H9 (cell line): ENCODE data around the gene ASH1L. TPM values are rescaled to one million over a fixed set of nuclear protein-coding genes. Genes with fewer than 3 reads are reported as not detected.

Experiments used
- DNase-seq: peaks from one replicate; pipeline ENCODE4 v3.0.0-alpha.2; 2017
- H2AFZ ChIP-seq: one replicate; pipeline ENCODE4 v1.6.1; 2013; ENCODE audit warnings: mild to moderate bottlenecking, low read length, control low read depth, moderate library complexity
- H2AK5ac ChIP-seq: 2 replicates; pipeline ENCODE4 v1.6.1; 2013; ENCODE audit warnings: low read length, control low read depth, mixed read lengths; ENCODE audit not compliant: insufficient read length
- H2BK120ac ChIP-seq: one replicate; pipeline ENCODE4 v1.6.1; 2013; ENCODE audit warnings: low read depth, mild to moderate bottlenecking, low read length, control low read depth, inconsistent platforms; ENCODE audit not compliant: poor library complexity, severe bottlenecking
- H2BK12ac ChIP-seq: 2 replicates; pipeline ENCODE4 v1.6.1; 2013; ENCODE audit warnings: low read length, control low read depth, mixed read lengths, low read depth; ENCODE audit not compliant: insufficient read length
- H2BK15ac ChIP-seq: 2 replicates; pipeline ENCODE4 v1.6.1; 2013; ENCODE audit warnings: low read depth, low read length, control low read depth
- H2BK20ac ChIP-seq: one replicate; pipeline ENCODE4 v1.6.1; 2013; ENCODE audit warnings: low read depth, mild to moderate bottlenecking, low read length, control low read depth, inconsistent platforms; ENCODE audit not compliant: poor library complexity, severe bottlenecking
- H2BK5ac ChIP-seq: 2 replicates; pipeline ENCODE4 v1.6.1; 2013; ENCODE audit warnings: low read length, control low read depth, mixed read lengths; ENCODE audit not compliant: insufficient read length
- H3K14ac ChIP-seq: 2 replicates; pipeline ENCODE4 v1.6.1; 2013; ENCODE audit warnings: low read length, control low read depth; ENCODE audit not compliant: insufficient read depth
- H3K18ac ChIP-seq: 2 replicates; pipeline ENCODE4 v1.6.1; 2013; ENCODE audit warnings: low read depth, mild to moderate bottlenecking, mixed read lengths, low read length, control low read depth; ENCODE audit not compliant: insufficient read length
- H3K23ac ChIP-seq: 2 replicates; pipeline ENCODE4 v1.6.1; 2013; ENCODE audit warnings: low read length, control low read depth, mixed read lengths, low read depth; ENCODE audit not compliant: insufficient read length
- H3K23me2 ChIP-seq: 2 replicates; pipeline ENCODE4 v1.6.1; 2013; ENCODE audit warnings: low read depth, mild to moderate bottlenecking, mixed read lengths, low read length, control low read depth; ENCODE audit not compliant: insufficient read length, poor library complexity, severe bottlenecking
- H3K27ac ChIP-seq: 2 replicates; pipeline ENCODE4 v1.5.1; 2013; ENCODE audit warnings: low read length, control low read depth, mixed read lengths, low read depth; ENCODE audit not compliant: insufficient read length
- H3K27me3 ChIP-seq: 2 replicates; pipeline ENCODE4 v1.6.1; 2013; ENCODE audit warnings: low read length, control low read depth, inconsistent platforms; ENCODE audit not compliant: insufficient read depth
- H3K4ac ChIP-seq: 2 replicates; pipeline ENCODE4 v1.6.1; 2013; ENCODE audit warnings: low read depth, mild to moderate bottlenecking, control low read depth, inconsistent platforms, low read length, moderate library complexity
- H3K4me1 ChIP-seq: 2 replicates; pipeline ENCODE4 v1.6.1; 2013; ENCODE audit warnings: low read length, control low read depth, inconsistent platforms; ENCODE audit not compliant: insufficient read depth
- H3K4me2 ChIP-seq: 2 replicates; pipeline ENCODE4 v1.6.1; 2013; ENCODE audit warnings: low read length, control low read depth, mixed read lengths; ENCODE audit not compliant: insufficient read length, insufficient read depth
- H3K56ac ChIP-seq: 2 replicates; pipeline ENCODE4 v1.6.1; 2013; ENCODE audit warnings: low read depth, mild to moderate bottlenecking, mixed read lengths, low read length, control low read depth; ENCODE audit not compliant: insufficient read length
- H3K79me1 ChIP-seq: 2 replicates; pipeline ENCODE4 v1.6.1; 2013; ENCODE audit warnings: low read depth, mild to moderate bottlenecking, moderate library complexity, low read length, control low read depth, inconsistent platforms; ENCODE audit not compliant: insufficient read depth, poor library complexity, severe bottlenecking
- H3K79me2 ChIP-seq: 2 replicates; pipeline ENCODE4 v1.6.1; 2013; ENCODE audit warnings: low read length, control low read depth, inconsistent platforms; ENCODE audit not compliant: insufficient read depth
- H3K9ac ChIP-seq: 2 replicates; pipeline ENCODE4 v1.6.1; 2013; ENCODE audit warnings: low read length, control low read depth, mixed read lengths; ENCODE audit not compliant: insufficient read length; ENCODE audit errors: extremely low read depth
- H3K9me3 ChIP-seq: one replicate; pipeline ENCODE4 v1.6.1; 2013; ENCODE audit warnings: low read depth, low read length, inconsistent platforms; ENCODE audit not compliant: control insufficient read depth
- H3T11ph ChIP-seq: one replicate; pipeline ENCODE4 v1.6.1; 2013; ENCODE audit warnings: mild to moderate bottlenecking, low read length, control low read depth, inconsistent platforms
- H4K20me1 ChIP-seq: one replicate; pipeline ENCODE4 v1.6.1; 2013; ENCODE audit not compliant: control insufficient read depth, insufficient read length, insufficient read depth
- H4K5ac ChIP-seq: 2 replicates; pipeline ENCODE4 v1.6.1; 2013; ENCODE audit warnings: low read depth, mild to moderate bottlenecking, mixed read lengths, low read length, control low read depth; ENCODE audit not compliant: insufficient read length
- H4K8ac ChIP-seq: replicated peaks from 2 replicates; pipeline ENCODE4 v1.6.1; 2013; ENCODE audit warnings: low read length, control low read depth, mixed read lengths, low read depth; ENCODE audit not compliant: insufficient read length
- H4K91ac ChIP-seq: 2 replicates; pipeline ENCODE4 v1.6.1; 2013; ENCODE audit warnings: low read depth, mild to moderate bottlenecking, moderate library complexity, mixed read lengths, low read length, control low read depth; ENCODE audit not compliant: insufficient read length
- H3K27ac Mint-ChIP-seq, 3 experiments: 2 replicates in 2 of 3; 3 replicates in 1 of 3; pipeline ENCODE4 v1.8.0; 2020 to 2021; ENCODE audit warnings: mixed read lengths in 3 of 3, mild to moderate bottlenecking in 1 of 3, moderate library complexity in 1 of 3
- H3K27me3 Mint-ChIP-seq: 2 replicates; pipeline ENCODE4 v1.8.0; 2021; ENCODE audit warnings: low read depth, mild to moderate bottlenecking, moderate library complexity, mixed read lengths
- H3K36me3 Mint-ChIP-seq, 3 experiments: 2 replicates in 2 of 3; 3 replicates in 1 of 3; pipeline ENCODE4 v1.8.0; 2020 to 2021; ENCODE audit warnings: low read depth in 3 of 3, mixed read lengths in 3 of 3; ENCODE audit not compliant: insufficient read depth in 1 of 3
- H3K4me1 Mint-ChIP-seq, 2 experiments: 2 replicates each; pipeline ENCODE4 v1.8.0; 2020; ENCODE audit warnings: mixed read lengths in 2 of 2
- H3K4me3 Mint-ChIP-seq, 2 experiments: 2 replicates in 1 of 2; 3 replicates in 1 of 2; pipeline ENCODE4 v1.8.0; 2020 to 2021; ENCODE audit warnings: mild to moderate bottlenecking in 2 of 2, mixed read lengths in 2 of 2, moderate library complexity in 1 of 2
- H3K9me3 Mint-ChIP-seq, 2 experiments: 2 replicates in 1 of 2; 3 replicates in 1 of 2; pipeline ENCODE4 v1.8.0; 2020; ENCODE audit warnings: mild to moderate bottlenecking in 2 of 2, mixed read lengths in 2 of 2, moderate library complexity in 1 of 2
- WGBS: extraction: QIAGEN DNeasy Blood & Tissue Kit; methylation state at CpG from one replicate; pipeline ENCODE4 v1.1.7; 2013; ENCODE audit warnings: missing lambda C conversion rate, low lambda C conversion rate, mixed read lengths; ENCODE audit not compliant: insufficient read length; ENCODE audit errors: extremely low coverage; 5-methylcytosine and 5-hydroxymethylcytosine counted together
- total RNA-seq: library from RNA; stranded (reverse); gene quantifications from 2 replicates; pipeline ENCODE4 v1.2.1, GENCODE V29; 2021
- TF ChIP-seq, protein P1 (sequence below): fragments of 200-600 bp; sonication (generic); conservative IDR thresholded peaks from 3 replicates; pipeline ENCODE4 v1.8.0; 2021; ENCODE audit warnings: antibody characterized with exemption, mild to moderate bottlenecking

Gene ASH1L
- total RNA-seq, 1 experiment from 2014 or later, result 32.8 TPM

DNA sequence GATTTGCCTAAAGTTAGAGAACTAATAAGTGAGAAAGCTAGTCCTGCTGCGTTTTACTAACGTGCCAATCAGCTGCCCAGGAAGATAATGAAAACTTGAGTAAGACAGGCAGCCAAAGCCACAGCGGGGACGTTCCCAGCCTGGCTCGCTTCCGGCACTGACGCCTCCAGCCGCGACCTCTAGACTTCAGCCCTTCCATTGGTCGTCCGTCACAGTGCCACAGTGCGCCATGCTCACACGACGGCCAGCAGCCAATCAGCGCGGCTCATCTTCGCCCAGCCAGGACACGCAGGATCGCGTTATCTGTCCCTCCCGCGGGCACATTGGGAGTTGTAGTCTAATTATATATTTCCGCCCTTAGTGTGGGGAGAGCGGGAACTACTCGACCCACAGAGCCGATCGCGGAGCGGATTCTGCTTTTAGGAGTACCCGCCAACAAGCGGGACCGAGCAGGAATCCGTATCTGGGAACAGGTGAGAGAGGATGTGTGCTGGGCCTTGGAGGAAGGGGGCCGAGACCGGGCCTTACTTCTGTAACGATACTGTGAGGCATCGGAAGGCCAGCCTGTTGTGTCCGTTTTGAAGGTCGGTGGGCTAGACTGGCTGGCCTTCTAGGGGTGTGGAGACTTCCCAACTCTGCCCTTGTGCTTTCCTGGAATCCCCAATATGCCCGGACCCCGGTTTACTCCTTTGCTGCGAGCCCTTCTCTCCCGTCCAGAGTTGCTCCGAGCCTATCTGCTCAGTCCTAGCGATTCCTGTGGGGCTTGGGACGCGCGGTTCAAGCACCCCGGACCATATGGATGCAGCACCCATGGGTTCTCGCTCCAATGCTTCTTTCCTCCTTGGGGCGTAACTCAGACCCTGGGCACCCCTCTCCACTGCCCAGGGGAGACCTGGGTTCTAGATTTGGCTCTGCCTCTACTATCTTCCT is 253.8 kb downstream of the ASH1L start, which contains the start of gene FDPS:
Gene FDPS, plus strand, starts transcription at position 374 of the 930 bp plus-strand sequence. CDS start 924 bp downstream, outside the sequence.
- H3K9ac ChIP-seq, result peak within 1 kb of the TSS; percentile 83
- peak within 1 kb of the TSS; percentile 98 to 99 (median 99) for H3K27ac Mint-ChIP-seq
- TF ChIP-seq, protein P1, sequence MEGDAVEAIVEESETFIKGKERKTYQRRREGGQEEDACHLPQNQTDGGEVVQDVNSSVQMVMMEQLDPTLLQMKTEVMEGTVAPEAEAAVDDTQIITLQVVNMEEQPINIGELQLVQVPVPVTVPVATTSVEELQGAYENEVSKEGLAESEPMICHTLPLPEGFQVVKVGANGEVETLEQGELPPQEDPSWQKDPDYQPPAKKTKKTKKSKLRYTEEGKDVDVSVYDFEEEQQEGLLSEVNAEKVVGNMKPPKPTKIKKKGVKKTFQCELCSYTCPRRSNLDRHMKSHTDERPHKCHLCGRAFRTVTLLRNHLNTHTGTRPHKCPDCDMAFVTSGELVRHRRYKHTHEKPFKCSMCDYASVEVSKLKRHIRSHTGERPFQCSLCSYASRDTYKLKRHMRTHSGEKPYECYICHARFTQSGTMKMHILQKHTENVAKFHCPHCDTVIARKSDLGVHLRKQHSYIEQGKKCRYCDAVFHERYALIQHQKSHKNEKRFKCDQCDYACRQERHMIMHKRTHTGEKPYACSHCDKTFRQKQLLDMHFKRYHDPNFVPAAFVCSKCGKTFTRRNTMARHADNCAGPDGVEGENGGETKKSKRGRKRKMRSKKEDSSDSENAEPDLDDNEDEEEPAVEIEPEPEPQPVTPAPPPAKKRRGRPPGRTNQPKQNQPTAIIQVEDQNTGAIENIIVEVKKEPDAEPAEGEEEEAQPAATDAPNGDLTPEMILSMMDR, result no peak
- H3K4me3 Mint-ChIP-seq, result peak within 1 kb of the TSS; percentile 95 to 98
- no peaks in the 10 kb centered on the region for H3K27me3 ChIP-seq
- no peak within 1 kb of the TSS for H4K5ac ChIP-seq
- H2AFZ ChIP-seq, result no peak within 1 kb of the TSS
- peaks cover 30 to 38% (median 36%) of the 10 kb centered on the region in 3 experiments; a peak in 6 of 7 replicates for H3K36me3 Mint-ChIP-seq
- H3K56ac ChIP-seq, result no peak within 1 kb of the TSS
- H3K4ac ChIP-seq, result no peak within 1 kb of the TSS
- peak within 1 kb of the TSS; percentile 84 for H3K27ac ChIP-seq
- H3K23ac ChIP-seq, result no peak within 1 kb of the TSS
- H4K91ac ChIP-seq, result no peak within 1 kb of the TSS
- H3K14ac ChIP-seq, result no peak within 1 kb of the TSS; the same call in 1 of the 2 replicates
- no peak within 1 kb of the TSS for H3T11ph ChIP-seq
- H3K4me2 ChIP-seq, result peak within 1 kb of the TSS; percentile 94
- no peak within 1 kb of the TSS for H2AK5ac ChIP-seq
- peaks cover 10% of the 10 kb centered on the region for H3K23me2 ChIP-seq
- peaks cover 13 to 24% of the 10 kb centered on the region in 2 experiments for H3K4me1 Mint-ChIP-seq
- no peaks in the 10 kb centered on the region for H3K27me3 Mint-ChIP-seq
- DNase-seq, result peak; percentile 99
- H2BK12ac ChIP-seq, result no peak within 1 kb of the TSS
- H3K4me1 ChIP-seq, result peaks cover 3% of the 10 kb centered on the region; the same call in 1 of the 2 replicates
- H3K9me3 Mint-ChIP-seq, result no peaks in the 10 kb centered on the region
- no peaks in the 10 kb centered on the region for H3K9me3 ChIP-seq
- H4K8ac ChIP-seq, result no peak within 1 kb of the TSS
- H2BK5ac ChIP-seq, result no peak within 1 kb of the TSS
- H4K20me1 ChIP-seq, result no peaks in the 10 kb centered on the region
- no peak within 1 kb of the TSS for H2BK15ac ChIP-seq
- no peak within 1 kb of the TSS for H2BK120ac ChIP-seq
- peaks cover 10% of the 10 kb centered on the region; the same call in 1 of the 2 replicates for H3K79me2 ChIP-seq
- H3K79me1 ChIP-seq, result peaks cover 5% of the 10 kb centered on the region
- H2BK20ac ChIP-seq, result no peak within 1 kb of the TSS
- WGBS, result no CpG with 5 or more reads among the region's 51 CpGs
- H3K18ac ChIP-seq, result peak within 1 kb of the TSS; percentile 60
